Neuron (in vitro differentiated cells): ENCODE data around the gene IL19.

Experiments used
- H2AFZ ChIP-seq: one replicate; pipeline ENCODE4 v1.6.1; 2013; ENCODE audit warnings: low read depth, mild to moderate bottlenecking, inconsistent platforms, low read length, moderate library complexity
- H3K27me3 ChIP-seq: one replicate; pipeline ENCODE4 v1.6.1; 2013; ENCODE audit warnings: low read length; ENCODE audit not compliant: insufficient read depth
- H3K36me3 ChIP-seq: one replicate; pipeline ENCODE4 v1.6.1; 2013; ENCODE audit warnings: low read length; ENCODE audit not compliant: insufficient read depth
- H3K4me1 ChIP-seq: one replicate; pipeline ENCODE4 v1.6.1; 2013; ENCODE audit warnings: low read length; ENCODE audit not compliant: insufficient read depth
- H3K4me3 ChIP-seq: 2 replicates; pipeline ENCODE4 v1.5.1; 2013; ENCODE audit warnings: mild to moderate bottlenecking, low read length, moderate library complexity
- H3K9me3 ChIP-seq: one replicate; pipeline ENCODE4 v1.6.1; 2013; ENCODE audit warnings: low read length

IL19 gene

DNA sequence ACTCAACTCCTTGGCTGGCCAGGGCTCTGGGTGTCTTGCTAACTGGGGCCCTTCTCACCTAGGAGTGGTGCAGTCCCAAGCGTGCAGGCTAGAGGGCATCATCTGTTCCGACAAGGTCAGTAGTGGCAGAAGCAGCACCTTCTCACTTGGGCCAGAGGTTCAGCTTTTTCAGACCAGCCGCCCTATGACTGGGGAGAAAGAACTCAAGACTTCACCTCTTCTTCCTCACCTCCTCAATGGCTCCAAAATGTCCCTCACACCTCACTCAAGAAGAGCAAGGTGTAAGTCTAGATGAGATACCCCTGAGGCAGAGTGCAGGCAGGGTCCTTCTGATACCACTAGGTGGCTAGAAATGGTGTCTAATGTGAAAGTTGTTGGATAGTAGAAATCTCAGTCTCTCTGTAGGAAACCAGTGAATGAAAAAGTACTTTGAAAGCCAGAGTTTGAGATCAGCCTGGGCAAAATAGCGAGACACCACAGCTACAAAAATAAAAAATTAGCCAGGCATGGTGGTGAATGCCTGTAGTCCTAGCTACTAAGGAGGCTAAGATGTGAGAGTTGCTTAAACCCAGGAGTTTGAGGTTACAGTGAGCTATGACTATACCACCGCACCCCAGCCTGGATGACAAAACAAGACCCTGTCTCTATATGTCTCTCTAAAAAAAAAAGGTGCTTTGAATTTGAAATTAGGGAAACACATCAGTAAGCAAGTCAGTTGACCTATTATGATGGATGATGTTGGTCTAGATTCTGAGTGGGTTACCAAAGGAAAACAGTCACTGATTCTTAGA lies 86.3 kb downstream of the IL19 start:
- Histone ChIP-seq H3K36me3 (no peaks in the 10 kb centered on the region), H3K27me3 (peaks cover 5% of the 10 kb centered on the region), H3K4me3 (no peak overlapping the region), H3K4me1 (no peaks in the 10 kb centered on the region), H3K9me3 (no peaks in the 10 kb centered on the region), H2AFZ (no peak overlapping the region)

DNA sequence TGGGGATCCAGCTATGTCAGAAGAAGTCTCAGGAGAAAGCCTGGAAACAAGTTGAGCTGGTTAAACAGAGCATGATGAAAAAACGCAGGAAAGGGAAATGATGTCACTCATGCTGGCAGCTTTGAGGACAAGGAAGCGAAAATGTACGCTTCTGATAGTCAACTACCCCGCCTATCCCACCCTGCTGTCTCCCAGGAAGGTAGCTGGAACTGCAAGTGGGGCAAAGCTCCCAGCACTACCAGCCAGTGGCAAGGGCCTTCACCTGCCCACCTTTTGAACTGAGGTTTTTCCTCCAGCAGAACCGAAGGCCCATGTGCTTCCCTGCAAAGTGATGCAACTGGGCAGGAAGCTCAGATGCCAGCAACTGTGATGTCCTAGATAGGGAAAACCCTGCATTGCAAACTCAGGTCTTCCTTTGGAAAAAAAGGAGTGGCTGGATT lies 88.5 kb downstream of the IL19 start:
- no peaks in the 10 kb centered on the region for H3K36me3 ChIP-seq

DNA sequence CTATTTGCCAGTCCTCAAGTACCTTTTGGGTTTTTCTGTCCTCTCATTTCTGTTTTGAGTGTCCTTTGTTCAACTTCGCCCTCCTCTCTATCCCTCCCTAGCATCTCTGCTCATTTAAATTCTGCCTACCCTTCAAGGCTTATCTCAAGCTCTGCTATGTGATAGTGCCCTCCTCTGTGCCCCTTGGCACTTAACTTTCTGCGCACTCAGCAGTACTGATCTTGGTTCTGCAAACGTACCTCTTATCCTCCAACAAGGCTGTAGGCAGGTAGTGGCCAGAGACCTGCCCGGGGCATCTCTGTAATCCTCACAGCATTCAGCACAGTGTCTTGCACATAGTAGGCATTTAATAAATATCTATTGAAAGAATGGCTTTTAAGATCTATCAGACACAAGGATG lies 89.6 kb downstream of the IL19 start:
- no peak overlapping the region for H2AFZ ChIP-seq
- H3K4me3 ChIP-seq, result no peak overlapping the region
- peaks cover 5% of the 10 kb centered on the region for H3K27me3 ChIP-seq
- no peaks in the 10 kb centered on the region for H3K4me1 ChIP-seq
- H3K36me3 ChIP-seq, result no peaks in the 10 kb centered on the region
- no peaks in the 10 kb centered on the region for H3K9me3 ChIP-seq

More for the DNA sequence above, 88.5 kb downstream of the IL19 start:
- no peak overlapping the region for H3K4me3 ChIP-seq
- no peaks in the 10 kb centered on the region for H3K4me1 ChIP-seq
- H3K9me3 ChIP-seq, result no peaks in the 10 kb centered on the region
- no peak overlapping the region for H2AFZ ChIP-seq
- H3K27me3 ChIP-seq, result peaks cover 5% of the 10 kb centered on the region

DNA sequence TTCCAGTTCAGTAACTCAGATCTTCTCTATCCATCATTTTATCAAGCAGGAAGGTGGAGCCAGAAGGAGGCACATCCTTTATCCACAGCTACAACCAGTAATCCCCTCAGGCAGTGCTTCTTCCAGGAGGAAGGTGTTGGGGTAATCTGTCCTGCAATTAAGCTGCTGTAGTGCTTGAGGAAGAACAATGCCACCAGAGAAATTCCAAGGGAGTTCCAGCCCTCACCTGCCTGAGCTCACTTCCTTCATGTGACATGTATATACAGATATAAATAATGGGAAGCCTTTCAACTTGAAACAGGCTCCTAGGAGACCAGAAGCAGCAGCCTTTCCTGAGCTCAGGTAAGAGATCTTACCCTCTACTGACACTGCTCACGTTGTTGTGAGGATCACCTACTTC lies 92.7 kb downstream of the IL19 start:
- H3K4me3 ChIP-seq, result no peak overlapping the region
- no peak overlapping the region for H2AFZ ChIP-seq
- H3K4me1 ChIP-seq, result no peaks in the 10 kb centered on the region
- no peaks in the 10 kb centered on the region for H3K36me3 ChIP-seq
- peaks cover 5% of the 10 kb centered on the region for H3K27me3 ChIP-seq
- no peaks in the 10 kb centered on the region for H3K9me3 ChIP-seq

DNA sequence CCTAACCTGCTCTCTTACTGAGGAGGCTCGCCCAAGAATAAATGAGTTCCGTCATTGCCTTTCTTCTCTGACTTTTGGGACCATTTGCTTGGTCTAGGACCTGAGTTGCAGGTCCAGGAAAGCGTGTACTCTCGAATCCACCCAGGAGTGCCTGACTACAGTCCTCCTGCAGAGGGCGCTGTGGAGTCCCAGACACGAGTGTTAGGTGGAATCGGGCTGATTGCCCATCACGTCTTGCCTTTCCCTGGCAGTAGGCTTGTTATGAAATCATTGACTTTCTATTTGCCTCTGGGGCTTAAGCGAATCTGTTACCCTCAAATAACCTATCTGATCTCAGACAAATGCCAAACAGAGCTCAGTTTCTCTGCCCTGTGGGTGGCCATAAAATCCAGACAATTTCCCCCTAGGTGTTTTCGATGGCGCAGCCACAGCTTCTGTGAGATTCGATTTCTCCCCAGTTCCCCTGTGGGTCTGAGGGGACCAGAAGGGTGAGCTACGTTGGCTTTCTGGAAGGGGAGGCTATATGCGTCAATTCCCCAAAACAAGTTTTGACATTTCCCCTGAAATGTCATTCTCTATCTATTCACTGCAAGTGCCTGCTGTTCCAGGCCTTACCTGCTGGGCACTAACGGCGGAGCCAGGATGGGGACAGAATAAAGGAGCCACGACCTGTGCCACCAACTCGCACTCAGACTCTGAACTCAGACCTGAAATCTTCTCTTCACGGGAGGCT lies 94.5 kb downstream of the IL19 start, which contains the start of gene IL20:
IL20 (plus strand) TSS at position 685 of the 733 bp plus-strand sequence. CDS start 230 bp downstream, outside the sequence.
- Histone ChIP-seq H3K4me1 (no peaks in the 10 kb centered on the region), H3K4me3 (no peak within 1 kb of the TSS)

DNA sequence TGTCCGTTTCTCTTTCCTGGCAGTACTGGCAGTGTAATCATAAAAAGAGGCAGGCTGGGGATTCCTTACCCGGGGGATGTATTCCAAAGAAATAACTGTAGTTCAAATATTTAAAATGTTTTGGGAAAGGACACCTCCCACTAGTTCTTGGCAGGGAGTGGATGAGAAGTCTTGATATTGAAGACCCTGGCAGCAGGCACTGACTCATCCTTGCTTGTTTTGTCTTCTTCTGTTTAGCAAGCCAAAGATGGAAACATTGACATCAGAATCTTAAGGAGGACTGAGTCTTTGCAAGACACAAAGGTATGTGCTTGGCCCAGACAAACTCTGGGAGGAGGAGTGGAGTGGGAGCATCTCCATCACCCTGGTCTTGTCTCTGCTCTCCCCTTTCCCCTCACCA lies 95.5 kb downstream of the IL19 start:
- Histone ChIP-seq H3K36me3 (no peaks in the 10 kb centered on the region), H3K4me3 (no peak overlapping the region), H2AFZ (no peak overlapping the region), H3K4me1 (no peaks in the 10 kb centered on the region), H3K9me3 (no peaks in the 10 kb centered on the region), H3K27me3 (peaks cover 4% of the 10 kb centered on the region)

More for the DNA sequence above, 94.5 kb downstream of the IL19 start, which contains the start of gene IL20:
- Histone ChIP-seq H3K27me3 (peaks cover 5% of the 10 kb centered on the region), H3K9me3 (no peaks in the 10 kb centered on the region), H3K36me3 (no peaks in the 10 kb centered on the region), H2AFZ (no peak within 1 kb of the TSS)

DNA sequence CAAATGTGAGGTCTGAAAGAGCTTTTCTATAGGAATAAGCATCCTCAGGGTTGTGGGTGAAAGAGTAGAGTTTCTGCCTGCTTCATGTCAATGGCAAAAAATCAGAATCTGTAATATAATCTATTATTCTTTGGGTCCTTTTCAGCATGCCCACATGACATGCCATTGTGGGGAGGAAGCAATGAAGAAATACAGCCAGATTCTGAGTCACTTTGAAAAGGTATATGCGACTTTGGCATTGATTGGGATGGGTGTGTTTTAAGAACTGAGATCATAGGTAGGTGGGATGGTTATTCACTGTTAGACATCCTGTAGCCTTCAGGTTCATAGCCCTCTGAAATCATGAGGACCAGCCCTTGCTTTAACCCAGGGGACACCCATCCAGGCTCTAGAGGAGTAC lies 96.7 kb downstream of the IL19 start:
- Histone ChIP-seq H3K4me3 (no peak overlapping the region), H2AFZ (no peak overlapping the region), H3K4me1 (no peaks in the 10 kb centered on the region), H3K9me3 (no peaks in the 10 kb centered on the region), H3K27me3 (no peaks in the 10 kb centered on the region), H3K36me3 (no peaks in the 10 kb centered on the region)

DNA sequence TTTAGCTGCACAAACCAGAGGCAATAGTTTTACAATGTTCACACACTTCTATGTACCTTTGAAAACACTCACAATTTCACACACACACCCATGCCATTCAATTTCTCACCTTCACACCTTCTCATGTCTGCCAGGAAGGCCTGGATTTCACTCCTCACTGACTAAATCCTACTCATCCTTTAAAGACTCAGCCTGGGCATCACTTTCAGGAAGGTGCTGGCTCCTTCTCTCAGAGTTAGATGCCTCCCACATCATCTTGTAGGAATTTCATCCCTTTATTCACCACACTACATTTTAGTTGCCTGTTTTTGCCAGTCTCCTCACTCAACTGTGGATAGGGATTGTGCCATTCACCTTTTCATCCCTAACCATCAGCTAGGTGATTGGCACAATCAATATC lies 97.1 kb downstream of the IL19 start:
- no peak overlapping the region for H3K4me3 ChIP-seq
- no peaks in the 10 kb centered on the region for H3K27me3 ChIP-seq
- no peaks in the 10 kb centered on the region for H3K9me3 ChIP-seq
- H3K36me3 ChIP-seq, result no peaks in the 10 kb centered on the region
- no peak overlapping the region for H2AFZ ChIP-seq
- no peaks in the 10 kb centered on the region for H3K4me1 ChIP-seq

DNA sequence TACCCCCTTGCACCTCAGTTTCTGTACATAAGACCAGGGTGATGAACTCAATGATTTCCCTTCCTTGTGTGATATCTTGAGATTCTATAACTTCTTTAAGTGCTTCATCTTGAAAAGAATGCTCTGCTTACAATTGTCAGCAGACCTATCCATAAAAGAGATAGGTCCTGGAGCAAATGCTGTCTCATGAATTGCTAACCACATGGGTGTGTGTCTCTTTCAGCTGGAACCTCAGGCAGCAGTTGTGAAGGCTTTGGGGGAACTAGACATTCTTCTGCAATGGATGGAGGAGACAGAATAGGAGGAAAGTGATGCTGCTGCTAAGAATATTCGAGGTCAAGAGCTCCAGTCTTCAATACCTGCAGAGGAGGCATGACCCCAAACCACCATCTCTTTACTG lies 97.7 kb downstream of the IL19 start:
- no peaks in the 10 kb centered on the region for H3K9me3 ChIP-seq
- H2AFZ ChIP-seq, result no peak overlapping the region
- no peaks in the 10 kb centered on the region for H3K27me3 ChIP-seq
- H3K36me3 ChIP-seq, result no peaks in the 10 kb centered on the region
- H3K4me1 ChIP-seq, result no peaks in the 10 kb centered on the region
- H3K4me3 ChIP-seq, result no peak overlapping the region

DNA sequence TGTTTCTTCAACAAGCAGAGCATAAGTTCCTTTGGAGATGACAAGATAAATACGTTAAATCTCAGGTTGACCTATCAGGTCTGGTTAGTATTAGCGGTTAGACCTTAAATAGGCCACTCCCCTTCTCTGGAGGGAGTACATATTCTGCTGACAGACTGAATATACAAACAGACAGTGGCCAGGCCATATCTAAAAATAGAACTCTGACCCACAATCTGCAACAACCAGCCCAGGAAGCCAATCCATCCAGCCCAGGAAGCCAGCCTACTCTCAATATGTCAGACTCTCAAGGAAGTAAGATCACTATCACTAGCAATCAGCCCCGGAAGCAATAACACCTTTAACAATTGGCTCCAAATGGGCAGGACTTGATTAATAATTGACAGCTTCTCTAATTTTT lies 101.6 kb downstream of the IL19 start:
- Histone ChIP-seq H3K27me3 (no peaks in the 10 kb centered on the region), H2AFZ (no peak overlapping the region), H3K36me3 (no peaks in the 10 kb centered on the region), H3K4me1 (no peaks in the 10 kb centered on the region), H3K9me3 (no peaks in the 10 kb centered on the region), H3K4me3 (no peak overlapping the region)

DNA sequence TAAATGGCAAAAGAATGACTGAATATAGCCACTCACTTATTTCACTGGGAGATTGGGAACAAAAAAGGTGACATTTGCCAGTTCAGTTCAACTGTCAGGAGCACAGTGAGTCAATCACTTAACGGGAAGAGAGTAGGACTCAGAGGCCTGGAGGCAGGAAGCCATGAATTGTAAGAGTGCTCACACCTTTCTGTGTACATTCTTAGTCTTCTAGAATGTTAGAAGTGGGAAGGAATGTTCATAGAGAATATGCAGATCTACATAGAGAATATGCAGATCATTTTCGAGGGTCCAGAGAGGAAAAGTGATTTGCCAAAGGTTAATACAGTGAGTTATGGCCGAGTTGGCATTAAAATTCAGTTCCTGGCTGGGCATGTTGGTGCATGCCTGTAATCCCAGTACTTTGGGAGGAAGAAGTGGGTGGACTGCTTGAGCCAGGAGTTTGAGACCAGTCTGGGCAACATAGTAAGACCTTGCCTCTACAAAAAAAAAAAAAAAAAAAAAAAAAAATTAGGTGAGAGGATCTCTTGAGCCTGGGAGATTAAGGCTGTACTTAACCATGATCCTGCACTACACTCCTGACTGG lies 103.1 kb downstream of the IL19 start:
- Histone ChIP-seq H3K4me1 (no peaks in the 10 kb centered on the region), H3K36me3 (no peaks in the 10 kb centered on the region), H3K9me3 (no peaks in the 10 kb centered on the region), H2AFZ (no peak overlapping the region), H3K27me3 (no peaks in the 10 kb centered on the region), H3K4me3 (no peak overlapping the region)

DNA sequence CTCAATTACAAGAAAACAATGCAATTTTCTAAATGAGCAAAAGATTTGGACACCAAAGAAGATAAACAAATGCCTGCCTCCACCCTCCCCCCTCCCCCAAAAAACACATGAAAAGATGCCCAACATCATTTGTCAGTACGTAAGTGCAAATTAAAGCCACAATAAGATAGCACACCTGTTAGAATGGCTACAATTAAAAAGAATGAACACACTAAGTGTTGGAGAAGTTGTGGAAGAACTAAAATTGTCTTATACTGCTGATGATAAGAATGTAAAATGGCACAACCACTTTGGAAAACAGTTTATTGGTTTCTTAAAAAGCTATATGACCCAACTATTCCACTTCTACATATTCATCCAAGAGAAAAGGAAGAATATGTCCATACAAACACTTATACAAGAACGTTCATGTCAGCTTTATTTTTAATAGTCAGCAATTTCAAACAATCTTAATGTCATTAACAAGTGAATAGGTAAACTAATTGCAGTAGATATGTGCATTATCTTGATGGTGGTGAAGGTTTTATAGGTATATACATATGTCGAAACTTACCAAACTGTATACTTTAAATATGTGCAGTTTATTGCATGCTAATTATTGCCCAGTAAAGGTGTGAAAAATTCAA lies 105.3 kb downstream of the IL19 start:
- H3K27me3 ChIP-seq, result no peaks in the 10 kb centered on the region
- H3K4me3 ChIP-seq, result no peak overlapping the region
- H3K4me1 ChIP-seq, result no peaks in the 10 kb centered on the region
- no peaks in the 10 kb centered on the region for H3K9me3 ChIP-seq
- H2AFZ ChIP-seq, result no peak overlapping the region
- H3K36me3 ChIP-seq, result no peaks in the 10 kb centered on the region

DNA sequence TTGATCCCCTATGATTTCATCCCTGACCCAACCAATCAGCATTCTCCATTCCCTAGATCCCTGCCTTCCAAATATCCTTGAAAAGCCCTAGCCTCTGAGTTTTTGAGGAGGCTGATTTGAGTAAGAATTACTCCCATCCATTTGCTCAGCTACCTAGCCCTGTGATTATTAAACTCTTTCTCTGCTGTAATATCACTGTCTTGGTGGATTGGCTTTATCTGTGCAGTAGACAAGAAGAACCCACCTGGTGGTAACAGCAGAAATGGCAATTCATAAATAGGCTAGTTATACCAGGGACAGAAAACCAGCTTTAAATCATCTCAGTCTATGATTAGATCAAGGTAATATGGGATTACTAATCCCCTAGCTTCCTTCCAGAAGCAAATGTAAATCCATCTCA lies 107.9 kb downstream of the IL19 start:
- Histone ChIP-seq H3K36me3 (no peaks in the 10 kb centered on the region), H3K27me3 (no peaks in the 10 kb centered on the region), H3K4me1 (no peaks in the 10 kb centered on the region), H3K4me3 (no peak overlapping the region), H2AFZ (no peak overlapping the region), H3K9me3 (no peaks in the 10 kb centered on the region)
